Measurements from ENCODE around the gene VAMP2.

The VAMP2 gene

GRCh38 chr17:8141741-8142140 is 21.0 kb downstream of the VAMP2 start:
- DNase-seq: no peak

- DNase-seq: no peak
Observed at GRCh38 chr17:8141045-8141444, 21.7 kb downstream of the VAMP2 start.

- DNase-seq: no peak
Observed at GRCh38 chr17:8140065-8141029, 22.4 kb downstream of the VAMP2 start.

- peak; percentile 100 for DNase-seq
Observed at GRCh38 chr17:8138672-8139371, 23.9 kb downstream of the VAMP2 start.

- DNase-seq: no peak
Observed at GRCh38 chr17:8138374-8138671, 24.4 kb downstream of the VAMP2 start.

- no peak for DNase-seq
Observed at GRCh38 chr17:8137645-8138373, 24.9 kb downstream of the VAMP2 start.

GRCh38 chr17:8133941-8134340 is 28.8 kb downstream of the VAMP2 start:
- no peak for DNase-seq

GRCh38 chr17:8133399-8133798 is 29.3 kb downstream of the VAMP2 start:
- DNase-seq: no peak

- DNase-seq: no peak
Observed at GRCh38 chr17:8131844-8132441, 30.8 kb downstream of the VAMP2 start.

- no peak for DNase-seq
Observed at GRCh38 chr17:8128125-8128784, 34.5 kb downstream of the VAMP2 start.

- peak; percentile 74 for DNase-seq
Observed at GRCh38 chr17:8126491-8127066, 36.2 kb downstream of the VAMP2 start.

GRCh38 chr17:8125947-8126490 is 36.7 kb downstream of the VAMP2 start:
- peak; percentile 80 for DNase-seq

GRCh38 chr17:8125154-8125946 is 37.4 kb downstream of the VAMP2 start:
- DNase-seq: peak; percentile 94

GRCh38 chr17:8124350-8125153 is 38.2 kb downstream of the VAMP2 start:
- DNase-seq: peak; percentile 52

GRCh38 chr17:8123695-8124349 is 38.9 kb downstream of the VAMP2 start, which contains the start of gene HES7:
TSS of gene HES7 (minus strand) at chr17:8124106. CDS start at chr17:8124084, 22 bp downstream.
- no peak for DNase-seq

- peak; percentile 69 for DNase-seq
Observed at GRCh38 chr17:8122924-8123694, 39.6 kb downstream of the VAMP2 start.

GRCh38 chr17:8122422-8122923 is 40.3 kb downstream of the VAMP2 start:
- no peak for DNase-seq

- DNase-seq: peak; percentile 78
Observed at GRCh38 chr17:8121681-8122421, 40.9 kb downstream of the VAMP2 start.

All from retina (tissue), 1 donor.